MM.1S (cell line): ENCODE results near the gene CLEC1A.

ENCODE experiments used
- DNase-seq: peaks from one replicate; pipeline ENCODE4 v3.0.0-alpha.2; 2015
- H2AFZ ChIP-seq: fragments of 300-600 bp; sonication (generic); 2 replicates; pipeline ENCODE4 v1.6.0; 2016; ENCODE audit warnings: antibody characterized with exemption, low read length
- H3F3A ChIP-seq: fragments of 300-600 bp; sonication (generic); 2 replicates; pipeline ENCODE4 v1.6.1; 2016; ENCODE audit warnings: mild to moderate bottlenecking, antibody characterized with exemption, low read length, moderate library complexity, mixed read lengths; ENCODE audit not compliant: insufficient read depth
- H3K27ac ChIP-seq: fragments of 300-600 bp; sonication (generic); 2 replicates; pipeline ENCODE4 v1.5.1; 2016; ENCODE audit warnings: mild to moderate bottlenecking, low read length
- H3K27me3 ChIP-seq: fragments of 300-600 bp; sonication (generic); replicated peaks from 2 replicates; pipeline ENCODE4 v1.6.0; 2016; ENCODE audit warnings: low read length; ENCODE audit not compliant: insufficient read depth
- H3K36me3 ChIP-seq: fragments of 300-600 bp; sonication (generic); replicated peaks from 2 replicates; pipeline ENCODE4 v1.6.1; 2016; ENCODE audit warnings: mild to moderate bottlenecking, low read length, mixed read lengths; ENCODE audit not compliant: insufficient read depth
- H3K4me1 ChIP-seq: fragments of 300-600 bp; sonication (generic); 2 replicates; pipeline ENCODE4 v1.6.1; 2016; ENCODE audit warnings: low read length, mixed read lengths
- H3K4me2 ChIP-seq: fragments of 300-600 bp; sonication (generic); 2 replicates; pipeline ENCODE4 v1.6.0; 2016; ENCODE audit warnings: low read depth, low read length
- H3K4me3 ChIP-seq: fragments of 300-600 bp; sonication (generic); 2 replicates; pipeline ENCODE4 v1.5.1; 2016; ENCODE audit warnings: low read length, mixed read lengths
- H3K79me2 ChIP-seq: fragments of 300-600 bp; sonication (generic); 2 replicates; pipeline ENCODE4 v1.6.1; 2016; ENCODE audit warnings: mixed run types, low read length, mixed read lengths
- H3K9ac ChIP-seq: fragments of 300-600 bp; sonication (generic); 2 replicates; pipeline ENCODE4 v1.6.1; 2016; ENCODE audit warnings: low read length, mixed read lengths
- H3K9me2 ChIP-seq: fragments of 300-600 bp; sonication (generic); replicated peaks from 2 replicates; pipeline ENCODE4 v1.6.1; 2016; ENCODE audit warnings: mild to moderate bottlenecking, low read length, mixed read lengths; ENCODE audit not compliant: insufficient read depth
- H3K9me3 ChIP-seq: fragments of 300-600 bp; sonication (generic); replicated peaks from 2 replicates; pipeline ENCODE4 v1.6.1; 2016; ENCODE audit warnings: mild to moderate bottlenecking, low read length, mixed read lengths; ENCODE audit not compliant: insufficient read depth
- H4K20me1 ChIP-seq: fragments of 300-600 bp; sonication (generic); 2 replicates; pipeline ENCODE4 v1.6.1; 2016; ENCODE audit warnings: mild to moderate bottlenecking, low read length, moderate library complexity, mixed read lengths; ENCODE audit not compliant: insufficient read depth
- CTCF ChIP-seq: fragments of 300-600 bp; sonication (generic); IDR thresholded peaks from 2 replicates; pipeline ENCODE4 v1.5.1; 2016; ENCODE audit warnings: antibody characterized with exemption, low read length, mixed read lengths
- EZH2 ChIP-seq: fragments of 300-600 bp; sonication (generic); optimal IDR thresholded peaks from 2 replicates; pipeline ENCODE3; 2017; ENCODE audit warnings: low read depth, mild to moderate bottlenecking, antibody characterized with exemption, low read length, mixed read lengths
- EZH2phosphoT487 ChIP-seq: fragments of 300-600 bp; sonication (generic); IDR thresholded peaks from 2 replicates; pipeline ENCODE4 v1.6.1; 2018; ENCODE audit warnings: antibody characterized with exemption, low read length

The CLEC1A gene

GRCh38 chr12:10095971-10096370 is 2.8 kb downstream of the CLEC1A start:
- DNase-seq, result no peak
- Histone ChIP-seq H3K9me3 (no peaks in the 10 kb centered on the region), H3K79me2 (no peaks in the 10 kb centered on the region), H3K27ac (no peak overlapping the region), H4K20me1 (no peaks in the 10 kb centered on the region), H3K27me3 (no peaks in the 10 kb centered on the region), H3K4me2 (no peak overlapping the region), H3K9me2 (no peaks in the 10 kb centered on the region), H3K4me3 (no peak overlapping the region), H3K9ac (no peak overlapping the region), H3F3A (peaks cover 10% of the 10 kb centered on the region), H2AFZ (no peak overlapping the region), H3K36me3 (no peaks in the 10 kb centered on the region), H3K4me1 (peaks cover 21% of the 10 kb centered on the region)
- TF ChIP-seq EZH2phosphoT487 (no peak), CTCF (no peak), EZH2 (no peak)

GRCh38 chr12:10094646-10095395 is 4.0 kb downstream of the CLEC1A start:
- Histone ChIP-seq H3K4me2 (no peak overlapping the region), H4K20me1 (no peaks in the 10 kb centered on the region), H3K4me1 (peaks cover 30% of the 10 kb centered on the region), H3K27me3 (no peaks in the 10 kb centered on the region), H3K36me3 (no peaks in the 10 kb centered on the region), H3K9me2 (no peaks in the 10 kb centered on the region), H3F3A (peaks cover 20% of the 10 kb centered on the region), H3K4me3 (no peak overlapping the region), H3K9me3 (no peaks in the 10 kb centered on the region), H2AFZ (no peak overlapping the region), H3K79me2 (no peaks in the 10 kb centered on the region), H3K27ac (no peak overlapping the region), H3K9ac (no peak overlapping the region)
- DNase-seq, result no peak
- TF ChIP-seq CTCF (no peak), EZH2 (no peak), EZH2phosphoT487 (no peak)

GRCh38 chr12:10088955-10089900 is 9.6 kb downstream of the CLEC1A start:
- Histone ChIP-seq H3K27me3 (no peaks in the 10 kb centered on the region), H3K9me3 (no peaks in the 10 kb centered on the region), H3K9ac (no peak overlapping the region), H4K20me1 (no peaks in the 10 kb centered on the region), H3K9me2 (no peaks in the 10 kb centered on the region), H2AFZ (0 out of 2 replicates have a peak overlapping the region, but pooled peaks have one; percentile 57), H3K36me3 (no peaks in the 10 kb centered on the region), H3K79me2 (no peaks in the 10 kb centered on the region), H3K4me1 (peaks cover 24% of the 10 kb centered on the region), H3K4me2 (peak overlapping the region; percentile 68), H3K27ac (peak overlapping the region; percentile 77; the same call in 1 of the 2 replicates), H3K4me3 (peak overlapping the region; percentile 52; the same call in 1 of the 2 replicates), H3F3A (peaks cover 15% of the 10 kb centered on the region)
- DNase-seq, result no peak
- TF ChIP-seq EZH2phosphoT487 (no peak), CTCF (no peak), EZH2 (no peak)
